Muscle layer of colon (tissue), 2 donors: ENCODE data around the gene EIF3L.
A peak's percentile ranks its signal among the peaks of the same experiment; 100 is the strongest.

Source experiments
- H3K27ac ChIP-seq: one replicate; pipeline ENCODE4 v1.7.0; 2013; ENCODE audit warnings: low read depth, mild to moderate bottlenecking, low read length, moderate library complexity
- H3K27me3 ChIP-seq, 2 donors: one replicate each; pipeline ENCODE4 v1.7.0; 2013; ENCODE audit warnings: low read length in 2 of 2, mild to moderate bottlenecking in 2 of 2; ENCODE audit not compliant: insufficient read depth in 2 of 2, control insufficient read depth in 1 of 2
- H3K36me3 ChIP-seq: one replicate; pipeline ENCODE4 v1.7.0; 2013; ENCODE audit warnings: mild to moderate bottlenecking, low read length; ENCODE audit not compliant: insufficient read depth
- H3K4me1 ChIP-seq: one replicate; pipeline ENCODE4 v1.7.0; 2013; ENCODE audit warnings: mild to moderate bottlenecking, low read length; ENCODE audit not compliant: insufficient read depth
- H3K4me3 ChIP-seq, 2 donors: one replicate each; pipeline ENCODE4 v1.7.0; 2013; ENCODE audit warnings: low read length in 2 of 2, low read depth in 1 of 2, mild to moderate bottlenecking in 1 of 2, moderate library complexity in 1 of 2
- H3K9ac ChIP-seq: one replicate; pipeline ENCODE4 v1.7.0; 2013; ENCODE audit warnings: low read length
- H3K9me3 ChIP-seq: one replicate; pipeline ENCODE4 v1.7.0; 2013; ENCODE audit warnings: mild to moderate bottlenecking, low read length
- donor health status: abdominal sarcoma.
- donor health status: Adenocarcinoma of cecum.

EIF3L gene

GRCh38 chr22:37933711-37934376 is 84.6 kb downstream of the EIF3L start:
- no peak overlapping the region for H3K4me3 ChIP-seq
- H3K9ac ChIP-seq, result no peak overlapping the region
- peaks cover 51% of the 10 kb centered on the region for H3K4me1 ChIP-seq
- H3K27ac ChIP-seq, result peak overlapping the region; percentile 88
- no peaks in the 10 kb centered on the region for H3K9me3 ChIP-seq
- H3K27me3 ChIP-seq, result no peaks in the 10 kb centered on the region
- peaks cover 71% of the 10 kb centered on the region for H3K36me3 ChIP-seq
